ENCODE data around the gene ENTHD1.

GRCh38 chr22:39789788-39790187, 103.8 kb downstream of the ENTHD1 start:
- no peak for TF ChIP-seq POLR2AphosphoS5 (IDR thresholded peaks at IDR 0.05)
- TF ChIP-seq CTCF (IDR thresholded peaks at IDR 0.05): no peak

Data from stomach (tissue), 4 donors.